ENCODE measurements around the gene PIM3.

DNA sequence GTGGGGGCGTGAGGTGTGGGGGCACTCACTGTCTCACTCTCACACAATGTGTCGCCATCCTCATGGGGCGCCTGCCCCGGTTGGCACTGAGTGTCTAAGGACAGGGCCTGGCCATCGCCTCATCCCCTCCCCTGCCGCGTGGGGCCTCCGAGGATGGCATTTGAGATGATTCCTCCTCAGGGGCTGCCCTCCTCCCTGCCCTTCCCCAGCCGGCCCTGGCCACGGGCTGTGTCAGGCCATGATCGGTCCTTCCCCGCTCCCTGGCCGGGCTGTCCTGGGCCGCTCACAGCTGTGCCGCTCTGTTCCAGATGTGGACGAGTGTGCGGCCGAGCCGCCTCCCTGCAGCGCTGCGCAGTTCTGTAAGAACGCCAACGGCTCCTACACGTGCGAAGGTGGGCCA, 37.6 kb upstream of the PIM3 start:
- TF ChIP-seq, protein P1, sequence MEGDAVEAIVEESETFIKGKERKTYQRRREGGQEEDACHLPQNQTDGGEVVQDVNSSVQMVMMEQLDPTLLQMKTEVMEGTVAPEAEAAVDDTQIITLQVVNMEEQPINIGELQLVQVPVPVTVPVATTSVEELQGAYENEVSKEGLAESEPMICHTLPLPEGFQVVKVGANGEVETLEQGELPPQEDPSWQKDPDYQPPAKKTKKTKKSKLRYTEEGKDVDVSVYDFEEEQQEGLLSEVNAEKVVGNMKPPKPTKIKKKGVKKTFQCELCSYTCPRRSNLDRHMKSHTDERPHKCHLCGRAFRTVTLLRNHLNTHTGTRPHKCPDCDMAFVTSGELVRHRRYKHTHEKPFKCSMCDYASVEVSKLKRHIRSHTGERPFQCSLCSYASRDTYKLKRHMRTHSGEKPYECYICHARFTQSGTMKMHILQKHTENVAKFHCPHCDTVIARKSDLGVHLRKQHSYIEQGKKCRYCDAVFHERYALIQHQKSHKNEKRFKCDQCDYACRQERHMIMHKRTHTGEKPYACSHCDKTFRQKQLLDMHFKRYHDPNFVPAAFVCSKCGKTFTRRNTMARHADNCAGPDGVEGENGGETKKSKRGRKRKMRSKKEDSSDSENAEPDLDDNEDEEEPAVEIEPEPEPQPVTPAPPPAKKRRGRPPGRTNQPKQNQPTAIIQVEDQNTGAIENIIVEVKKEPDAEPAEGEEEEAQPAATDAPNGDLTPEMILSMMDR (IDR thresholded peaks at IDR 0.05) = no peak
- TF ChIP-seq POLR2A (IDR thresholded peaks at IDR 0.05) = no peak
